Loucy (cell line): ENCODE results near the gene RNF17.

Experiments
- H2AFZ ChIP-seq: fragments of 200-600 bp; sonication (generic); 2 replicates; pipeline ENCODE4 v1.6.0; 2016; ENCODE audit warnings: antibody characterized with exemption, mild to moderate bottlenecking, low read length, moderate library complexity
- H3F3A ChIP-seq: fragments of 200-600 bp; 2 replicates; pipeline ENCODE4 v1.6.0; 2016; ENCODE audit warnings: antibody characterized with exemption, low read depth, mild to moderate bottlenecking
- H3K27me3 ChIP-seq: fragments of 200-600 bp; sonication (generic); 2 replicates; pipeline ENCODE4 v1.6.1; 2014; ENCODE audit warnings: low read length, mild to moderate bottlenecking; ENCODE audit not compliant: insufficient read depth, poor library complexity, severe bottlenecking
- H3K36me3 ChIP-seq: fragments of 200-600 bp; sonication (generic); 2 replicates; pipeline ENCODE4 v1.6.1; 2016; ENCODE audit warnings: low read length; ENCODE audit not compliant: insufficient read depth
- H3K4me1 ChIP-seq: fragments of 200-600 bp; sonication (generic); 2 replicates; pipeline ENCODE4 v1.5.1; 2014; ENCODE audit warnings: low read length, mild to moderate bottlenecking; ENCODE audit not compliant: insufficient read depth, poor library complexity, severe bottlenecking
- H3K4me2 ChIP-seq: fragments of 200-600 bp; sonication (generic); 2 replicates; pipeline ENCODE4 v1.6.0; 2014; ENCODE audit warnings: antibody characterized with exemption, low read length, low read depth, mild to moderate bottlenecking; ENCODE audit not compliant: poor library complexity, severe bottlenecking
- H3K4me3 ChIP-seq: fragments of 200-600 bp; sonication (generic); 2 replicates; pipeline ENCODE4 v1.5.1; 2014; ENCODE audit warnings: low read length, mild to moderate bottlenecking, mixed read lengths; ENCODE audit not compliant: poor library complexity, severe bottlenecking
- H3K79me2 ChIP-seq: fragments of 200-600 bp; sonication (generic); 2 replicates; pipeline ENCODE4 v1.6.1; 2014; ENCODE audit warnings: low read length; ENCODE audit not compliant: insufficient read depth
- H3K9ac ChIP-seq: fragments of 200-600 bp; sonication (generic); 2 replicates; pipeline ENCODE4 v1.6.0; 2014; ENCODE audit warnings: mild to moderate bottlenecking, low read depth, low read length, moderate library complexity; ENCODE audit not compliant: poor library complexity, severe bottlenecking
- H3K9me2 ChIP-seq: fragments of 200-600 bp; sonication (generic); replicated peaks from 2 replicates; pipeline ENCODE4 v1.6.1; 2016; ENCODE audit warnings: low read depth, low read length, mixed read lengths
- H3K9me3 ChIP-seq: fragments of 200-600 bp; sonication (generic); 2 replicates; pipeline ENCODE4 v1.6.1; 2014; ENCODE audit warnings: mild to moderate bottlenecking, antibody characterized with exemption, low read length, low read depth; ENCODE audit not compliant: insufficient read depth
- H4K20me1 ChIP-seq: fragments of 200-600 bp; sonication (generic); 2 replicates; pipeline ENCODE4 v1.6.0; 2014; ENCODE audit warnings: antibody characterized with exemption, low read length, mild to moderate bottlenecking; ENCODE audit not compliant: insufficient read depth, poor library complexity, severe bottlenecking
- CTCF ChIP-seq: fragments of 200-600 bp; sonication (generic); conservative IDR thresholded peaks from 2 replicates; pipeline ENCODE4 v1.5.1; 2014; ENCODE audit warnings: mild to moderate bottlenecking, antibody characterized with exemption, low read length
- EZH2phosphoT487 ChIP-seq: fragments of 200-600 bp; IDR thresholded peaks from 2 replicates; pipeline ENCODE4 v1.6.1; 2018; ENCODE audit warnings: antibody characterized with exemption, mild to moderate bottlenecking, moderate library complexity, borderline replicate concordance

Gene RNF17

GRCh38 chr13:24745861-24746617, 17.9 kb upstream of the RNF17 start:
- H2AFZ ChIP-seq: no peak overlapping the region
- no peak for TF ChIP-seq EZH2phosphoT487
- TF ChIP-seq CTCF: no peak
- no peaks in the 10 kb centered on the region for H3F3A ChIP-seq

DNA sequence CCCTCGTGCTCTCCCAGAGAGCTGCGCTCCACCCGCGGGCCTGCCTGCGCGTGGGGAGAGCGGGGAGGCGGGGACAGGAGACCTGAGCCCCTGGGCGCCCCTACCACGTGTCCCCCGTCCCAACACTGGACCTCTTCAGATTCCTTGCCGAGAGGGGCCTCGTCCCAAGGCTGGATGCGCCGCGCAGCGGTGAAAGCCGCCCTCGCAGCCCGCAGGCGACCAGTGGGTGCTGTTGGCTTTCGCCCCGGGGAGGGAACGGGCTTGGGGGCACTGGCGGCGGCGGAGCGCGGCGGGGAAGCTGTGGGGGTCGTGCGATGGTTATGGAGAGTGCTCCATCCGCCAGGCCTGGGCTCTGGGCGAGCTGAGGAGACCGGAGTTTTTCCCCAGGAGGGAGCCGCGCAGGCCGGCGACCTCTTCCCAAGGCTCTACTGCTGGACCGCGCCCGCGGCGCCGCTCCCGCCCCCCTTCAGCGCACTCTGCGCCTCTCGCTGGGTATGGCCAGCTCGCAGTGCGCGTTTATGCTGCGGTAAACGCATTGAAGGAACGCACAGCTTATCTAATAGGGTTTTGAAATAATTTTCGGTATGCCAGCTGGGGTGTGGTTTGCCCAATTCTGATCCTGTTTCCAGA, 17.2 kb upstream of the RNF17 start:
- H3K27me3 ChIP-seq: no peaks in the 10 kb centered on the region
- H3F3A ChIP-seq: no peaks in the 10 kb centered on the region
- no peak overlapping the region for H3K9ac ChIP-seq
- TF ChIP-seq CTCF: no peak
- TF ChIP-seq EZH2phosphoT487: no peak
- peaks cover 25% of the 10 kb centered on the region for H3K4me1 ChIP-seq
- H3K9me2 ChIP-seq: no peaks in the 10 kb centered on the region
- H3K36me3 ChIP-seq: no peaks in the 10 kb centered on the region
- no peaks in the 10 kb centered on the region for H3K79me2 ChIP-seq
- no peak overlapping the region for H2AFZ ChIP-seq
- H4K20me1 ChIP-seq: no peaks in the 10 kb centered on the region
- H3K4me3 ChIP-seq: no peak overlapping the region
- H3K4me2 ChIP-seq: no peak overlapping the region
- H3K9me3 ChIP-seq: no peaks in the 10 kb centered on the region

More at GRCh38 chr13:24745861-24746617, 17.9 kb upstream of the RNF17 start:
- H3K27me3 ChIP-seq: no peaks in the 10 kb centered on the region
- H3K4me2 ChIP-seq: no peak overlapping the region
- H3K9me2 ChIP-seq: no peaks in the 10 kb centered on the region
- no peak overlapping the region for H3K4me3 ChIP-seq
- no peaks in the 10 kb centered on the region for H3K79me2 ChIP-seq
- H3K9me3 ChIP-seq: no peaks in the 10 kb centered on the region
- H4K20me1 ChIP-seq: no peaks in the 10 kb centered on the region
- no peak overlapping the region for H3K9ac ChIP-seq
- no peaks in the 10 kb centered on the region for H3K36me3 ChIP-seq
- H3K4me1 ChIP-seq: peaks cover 30% of the 10 kb centered on the region

GRCh38 chr13:24747248-24748060, 16.5 kb upstream of the RNF17 start:
- Histone ChIP-seq H3K4me2 (no peak overlapping the region), H3K4me1 (peaks cover 19% of the 10 kb centered on the region), H3K36me3 (no peaks in the 10 kb centered on the region), H2AFZ (no peak overlapping the region), H3F3A (no peaks in the 10 kb centered on the region), H4K20me1 (no peaks in the 10 kb centered on the region), H3K4me3 (no peak overlapping the region), H3K79me2 (no peaks in the 10 kb centered on the region), H3K9me3 (no peaks in the 10 kb centered on the region), H3K9ac (no peak overlapping the region), H3K27me3 (no peaks in the 10 kb centered on the region), H3K9me2 (no peaks in the 10 kb centered on the region)
- no peak for TF ChIP-seq CTCF
- TF ChIP-seq EZH2phosphoT487: no peak
